ENCODE measurements around the gene AVPR2.

Gene AVPR2

GRCh38 chrX:153875391-153876111, 28.9 kb upstream of the AVPR2 start:
- H3K36me3 Mint-ChIP-seq (ENCODE audit: insufficient read depth), result peaks cover 18% of the 10 kb centered on the region
- ATAC-seq (replicated peaks), result peak; percentile 91
- peak overlapping the region in 1 of 2 donors; percentile 83 for H3K27ac Mint-ChIP-seq
- no peaks in the 10 kb centered on the region for H3K9me3 Mint-ChIP-seq
- peaks cover 4 to 8% of the 10 kb centered on the region in 2 donors for H3K4me1 Mint-ChIP-seq (ENCODE audit: low read depth in 2 of 2)
- peaks cover 15 to 55% of the 10 kb centered on the region in 2 donors for H3K27me3 Mint-ChIP-seq
- peak; percentile 63 to 73 (median 72) for DNase-seq
- H3K4me3 Mint-ChIP-seq, result peak overlapping the region in 1 of 2 donors; percentile 33

GRCh38 chrX:153876112-153876491, 28.4 kb upstream of the AVPR2 start:
- Mint-ChIP-seq H3K27me3 (peaks cover 15 to 55% of the 10 kb centered on the region in 2 donors), H3K9me3 (no peaks in the 10 kb centered on the region), H3K4me1 (ENCODE audit: low read depth in 2 of 2) (peaks cover 4 to 8% of the 10 kb centered on the region in 2 donors), H3K36me3 (ENCODE audit: insufficient read depth) (peaks cover 18% of the 10 kb centered on the region), H3K4me3 (no peak overlapping the region), H3K27ac (peak overlapping the region in 1 of 2 donors; percentile 83)
- DNase-seq (no peak), ATAC-seq (replicated peaks) (no peak)

- Mint-ChIP-seq H3K27ac (no peak overlapping the region), H3K27me3 (peaks cover 21 to 64% of the 10 kb centered on the region in 2 donors)
- ATAC-seq (replicated peaks), result no peak
Observed at GRCh38 chrX:153877571-153878261, 26.8 kb upstream of the AVPR2 start.

GRCh38 chrX:153878345-153878744, 26.1 kb upstream of the AVPR2 start:
- ATAC-seq (replicated peaks) (no peak), DNase-seq (no peak)
- Mint-ChIP-seq H3K9me3 (no peaks in the 10 kb centered on the region), H3K27me3 (peaks cover 21 to 70% of the 10 kb centered on the region in 2 donors), H3K4me3 (no peak overlapping the region), H3K36me3 (ENCODE audit: insufficient read depth) (peaks cover 18% of the 10 kb centered on the region), H3K4me1 (ENCODE audit: low read depth in 2 of 2) (peaks cover 4% of the 10 kb centered on the region in 2 donors), H3K27ac (no peak overlapping the region)

More at GRCh38 chrX:153877571-153878261, 26.8 kb upstream of the AVPR2 start:
- Mint-ChIP-seq H3K4me3 (no peak overlapping the region), H3K4me1 (ENCODE audit: low read depth in 2 of 2) (peaks cover 4 to 5% of the 10 kb centered on the region in 2 donors), H3K9me3 (no peaks in the 10 kb centered on the region), H3K36me3 (ENCODE audit: insufficient read depth) (peaks cover 18% of the 10 kb centered on the region)
- no peak for DNase-seq

- Mint-ChIP-seq H3K27me3 (peaks cover 21 to 77% of the 10 kb centered on the region in 2 donors), H3K4me1 (ENCODE audit: low read depth in 2 of 2) (peaks cover 4% of the 10 kb centered on the region in 2 donors), H3K9me3 (no peaks in the 10 kb centered on the region), H3K27ac (no peak overlapping the region), H3K4me3 (no peak overlapping the region), H3K36me3 (ENCODE audit: insufficient read depth) (peaks cover 18% of the 10 kb centered on the region)
- ATAC-seq (replicated peaks) (peak; percentile 55), DNase-seq (no peak)
Observed at GRCh38 chrX:153878969-153879653, 25.4 kb upstream of the AVPR2 start.

GRCh38 chrX:153879741-153880439, 24.6 kb upstream of the AVPR2 start:
- DNase-seq (no peak), ATAC-seq (replicated peaks) (no peak)
- Mint-ChIP-seq H3K4me1 (ENCODE audit: low read depth in 2 of 2) (peaks cover 3 to 4% of the 10 kb centered on the region in 2 donors), H3K27ac (no peak overlapping the region), H3K27me3 (peaks cover 21 to 77% of the 10 kb centered on the region in 2 donors), H3K4me3 (no peak overlapping the region), H3K36me3 (ENCODE audit: insufficient read depth) (peaks cover 13% of the 10 kb centered on the region), H3K9me3 (no peaks in the 10 kb centered on the region)

- Mint-ChIP-seq H3K9me3 (no peaks in the 10 kb centered on the region), H3K36me3 (ENCODE audit: insufficient read depth) (peaks cover 8% of the 10 kb centered on the region), H3K4me1 (ENCODE audit: low read depth in 2 of 2) (peaks cover 0 to 4% of the 10 kb centered on the region in 2 donors), H3K27me3 (peaks cover 21 to 75% of the 10 kb centered on the region in 2 donors), H3K4me3 (no peak overlapping the region), H3K27ac (no peak overlapping the region)
- ATAC-seq (replicated peaks) (no peak), DNase-seq (no peak)
Observed at GRCh38 chrX:153880440-153880815, 24.0 kb upstream of the AVPR2 start.

GRCh38 chrX:153881281-153881680, 23.2 kb upstream of the AVPR2 start:
- Mint-ChIP-seq H3K27me3 (peaks cover 21 to 68% of the 10 kb centered on the region in 2 donors), H3K9me3 (no peaks in the 10 kb centered on the region), H3K27ac (no peak overlapping the region), H3K36me3 (ENCODE audit: insufficient read depth) (peaks cover 2% of the 10 kb centered on the region), H3K4me3 (no peak overlapping the region), H3K4me1 (ENCODE audit: low read depth in 2 of 2) (peaks cover 0 to 4% of the 10 kb centered on the region in 2 donors)
- DNase-seq (no peak), ATAC-seq (replicated peaks) (no peak)

- Mint-ChIP-seq H3K4me1 (ENCODE audit: low read depth in 2 of 2) (peaks cover 0 to 4% of the 10 kb centered on the region in 2 donors), H3K9me3 (no peaks in the 10 kb centered on the region)
- ATAC-seq (replicated peaks), result no peak
Observed at GRCh38 chrX:153882086-153882498, 22.4 kb upstream of the AVPR2 start.

GRCh38 chrX:153882557-153882956, 21.9 kb upstream of the AVPR2 start:
- DNase-seq (no peak), ATAC-seq (replicated peaks) (no peak)
- peaks cover 3% of the 10 kb centered on the region for H3K36me3 Mint-ChIP-seq (ENCODE audit: insufficient read depth)
- peaks cover 21 to 63% of the 10 kb centered on the region in 2 donors for H3K27me3 Mint-ChIP-seq
- H3K4me1 Mint-ChIP-seq (ENCODE audit: low read depth in 2 of 2), result peaks cover 0 to 4% of the 10 kb centered on the region in 2 donors
- no peak overlapping the region for H3K27ac Mint-ChIP-seq
- no peaks in the 10 kb centered on the region for H3K9me3 Mint-ChIP-seq
- H3K4me3 Mint-ChIP-seq, result no peak overlapping the region

More at GRCh38 chrX:153882086-153882498, 22.4 kb upstream of the AVPR2 start:
- no peak for DNase-seq
- no peak overlapping the region for H3K27ac Mint-ChIP-seq
- peaks cover 21 to 63% of the 10 kb centered on the region in 2 donors for H3K27me3 Mint-ChIP-seq
- H3K36me3 Mint-ChIP-seq (ENCODE audit: insufficient read depth), result peaks cover 3% of the 10 kb centered on the region
- no peak overlapping the region for H3K4me3 Mint-ChIP-seq

- Mint-ChIP-seq H3K27ac (no peak overlapping the region), H3K4me1 (ENCODE audit: low read depth in 2 of 2) (peaks cover 0 to 4% of the 10 kb centered on the region in 2 donors), H3K9me3 (no peaks in the 10 kb centered on the region), H3K4me3 (no peak overlapping the region), H3K36me3 (ENCODE audit: insufficient read depth) (peaks cover 3% of the 10 kb centered on the region), H3K27me3 (peaks cover 16 to 56% of the 10 kb centered on the region in 2 donors)
- DNase-seq (no peak), ATAC-seq (replicated peaks) (no peak)
Observed at GRCh38 chrX:153883163-153883843, 21.2 kb upstream of the AVPR2 start.

GRCh38 chrX:153884136-153884535, 20.3 kb upstream of the AVPR2 start:
- peak overlapping the region; percentile 10 to 15 for H3K4me3 Mint-ChIP-seq
- no peaks in the 10 kb centered on the region for H3K9me3 Mint-ChIP-seq
- H3K27me3 Mint-ChIP-seq, result peaks cover 9 to 48% of the 10 kb centered on the region in 2 donors
- DNase-seq (no peak), ATAC-seq (replicated peaks) (no peak)
- H3K27ac Mint-ChIP-seq, result no peak overlapping the region
- peaks cover 3% of the 10 kb centered on the region for H3K36me3 Mint-ChIP-seq (ENCODE audit: insufficient read depth)
- H3K4me1 Mint-ChIP-seq (ENCODE audit: low read depth in 2 of 2), result peaks cover 0 to under 1% of the 10 kb centered on the region in 2 donors

Data from effector memory CD8-positive, alpha-beta T cell (primary cell).